Activated CD4-positive, alpha-beta T cell treated with anti-CD3 and anti-CD28 coated beads, Interleukin-2, amount 10 ng/mL, durations not matched to agents 7 days and 5 days (primary cell): ENCODE measurements around the gene CDC26. TPM values are rescaled to one million over a fixed set of nuclear protein-coding genes. Genes with fewer than 3 reads are reported as not detected.

Experiments used
- CTCF ChIA-PET: fragments of 350-600 bp; sonication (Branson Sonifier 250); formaldehyde crosslinking; loops from one replicate; lab custom pipeline; 2021; ENCODE audit warnings: antibody characterized with exemption; lab: Charles Lee
- POLR2A ChIA-PET: fragments of 350-600 bp; sonication (Branson Sonifier 250); formaldehyde crosslinking; loops from one replicate; lab custom pipeline; 2021; ENCODE audit warnings: antibody characterized with exemption; lab: Charles Lee
- DNase-seq: peaks from one replicate; pipeline ENCODE4 v3.0.0-alpha.2; 2020
- H3K27ac Mint-ChIP-seq: one replicate; pipeline ENCODE4 v1.8.0; 2021; ENCODE audit warnings: mild to moderate bottlenecking, moderate library complexity, mixed read lengths
- H3K27me3 Mint-ChIP-seq: one replicate; pipeline ENCODE4 v1.8.0; 2021; ENCODE audit warnings: mixed read lengths
- H3K36me3 Mint-ChIP-seq: one replicate; pipeline ENCODE4 v1.8.0; 2021; ENCODE audit warnings: low read depth, mixed read lengths
- H3K4me1 Mint-ChIP-seq: one replicate; pipeline ENCODE4 v1.8.0; 2021; ENCODE audit warnings: mixed read lengths
- H3K4me3 Mint-ChIP-seq: one replicate; pipeline ENCODE4 v1.8.0; 2021; ENCODE audit warnings: mild to moderate bottlenecking, moderate library complexity, mixed read lengths
- H3K9me3 Mint-ChIP-seq: one replicate; pipeline ENCODE4 v1.8.0; 2021; ENCODE audit warnings: mixed read lengths
- total RNA-seq, 2 experiments: library from RNA; stranded (reverse); gene quantifications; one replicate each; pipeline ENCODE4 v1.2.3, GENCODE V29; 2021

CDC26 gene
- total RNA-seq, result 10 to 100 TPM; 28.8 to 31.0 TPM

DNA sequence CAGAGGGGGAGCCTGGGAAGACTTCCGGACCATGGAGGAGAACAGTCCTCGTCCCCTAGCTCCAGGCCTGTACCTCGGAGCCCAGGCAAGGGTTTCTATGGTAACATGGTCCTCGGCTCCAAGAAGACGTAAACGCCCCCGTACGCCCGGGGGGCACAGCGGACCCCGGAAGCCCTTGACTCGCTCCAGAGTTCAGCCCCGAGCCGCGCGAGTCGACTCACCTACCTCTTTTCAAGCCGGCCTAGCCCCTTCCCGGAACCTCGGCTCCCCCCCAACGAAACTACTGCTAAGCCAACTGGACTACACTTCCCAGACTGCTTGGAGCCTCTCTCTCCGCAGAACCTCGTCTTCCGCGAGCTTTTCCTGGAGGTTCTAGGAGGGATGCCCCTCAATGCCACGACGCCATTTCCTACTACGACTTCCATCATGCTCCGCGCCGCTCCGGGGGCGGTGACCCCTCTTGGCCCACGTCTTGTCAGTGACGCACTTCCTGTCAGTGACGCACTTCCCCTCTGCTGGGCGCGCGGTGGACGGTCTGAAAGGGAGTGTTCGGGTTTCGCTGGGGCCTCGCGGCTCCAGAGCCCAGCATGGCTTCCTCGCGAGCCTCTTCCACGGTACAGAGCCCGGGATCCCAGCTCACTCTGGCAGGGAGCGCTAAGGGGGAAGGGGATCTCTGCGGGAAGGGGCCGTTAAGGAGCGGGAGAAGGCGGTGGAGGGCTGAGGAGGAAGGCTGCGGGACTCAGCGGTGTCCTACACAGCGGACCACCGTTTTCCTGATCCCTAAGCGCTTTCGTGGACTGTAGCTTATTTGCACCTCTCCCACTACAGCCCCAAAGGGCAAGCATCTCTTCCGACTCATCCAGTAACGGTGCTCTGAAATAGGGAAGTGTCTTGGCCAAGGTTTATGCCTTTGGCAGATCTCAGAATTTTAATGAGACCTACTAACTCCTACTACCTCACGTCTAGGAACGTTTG lies at the start of gene CDC26, which contains the start of gene PRPF4:
CDC26 (minus strand) TSS at position 416 of the 975 bp plus-strand sequence. CDS start 3,065 bp downstream, outside the sequence.
PRPF4 (plus strand) TSS at position 502 of the 975 bp plus-strand sequence; CDS start at position 588, 86 bp downstream.
- no peak within 1 kb of the TSS for H3K27ac Mint-ChIP-seq
- ChIA-PET CTCF (interaction anchor here (0.6 to 2.4 kb wide), 18 partner anchors 11 to 1644 kb away, joined by 3 to 11 read pairs (median 4); partner anchors contain the start of genes ALAD, BSPRY, C9orf43 and DNAJC25), POLR2A (interaction anchor here (0.6 kb wide), 2 partner anchors 22 to 130 kb away, joined by 3 to 6 read pairs; no protein-coding TSS in a partner anchor)
- peaks cover 36% of the 10 kb centered on the region for H3K36me3 Mint-ChIP-seq
- H3K4me3 Mint-ChIP-seq, result no peak within 1 kb of the TSS
- H3K4me1 Mint-ChIP-seq, result peaks cover 37% of the 10 kb centered on the region
- peak; percentile 97 for DNase-seq
- no peaks in the 10 kb centered on the region for H3K9me3 Mint-ChIP-seq
- no peaks in the 10 kb centered on the region for H3K27me3 Mint-ChIP-seq

DNA sequence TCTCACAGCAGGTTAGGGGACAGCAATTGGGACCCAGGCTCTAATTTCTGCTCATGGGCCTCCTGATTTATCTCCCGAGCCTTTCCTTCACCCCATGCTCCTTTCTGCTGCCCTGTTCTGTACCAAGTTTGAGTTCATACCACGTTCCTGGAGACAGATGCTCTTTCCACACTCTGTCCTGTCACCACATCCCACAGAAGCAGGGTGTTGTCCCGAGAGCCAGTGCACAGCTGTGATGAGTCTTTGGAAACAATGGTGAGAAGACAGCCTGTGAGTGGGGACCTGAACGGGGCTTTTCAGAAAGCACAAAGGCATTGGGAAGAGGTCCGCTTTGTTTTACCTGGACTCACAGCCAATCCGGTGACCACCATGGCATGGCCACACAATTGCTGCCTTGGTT lies 47.3 kb upstream of the CDC26 start:
- POLR2A ChIA-PET, result no interaction called here
- H3K4me3 Mint-ChIP-seq, result no peak overlapping the region
- H3K4me1 Mint-ChIP-seq, result no peaks in the 10 kb centered on the region
- CTCF ChIA-PET, result no interaction called here
- no peaks in the 10 kb centered on the region for H3K9me3 Mint-ChIP-seq
- H3K36me3 Mint-ChIP-seq, result no peaks in the 10 kb centered on the region
- DNase-seq, result no peak
- no peak overlapping the region for H3K27ac Mint-ChIP-seq
- no peaks in the 10 kb centered on the region for H3K27me3 Mint-ChIP-seq

DNA sequence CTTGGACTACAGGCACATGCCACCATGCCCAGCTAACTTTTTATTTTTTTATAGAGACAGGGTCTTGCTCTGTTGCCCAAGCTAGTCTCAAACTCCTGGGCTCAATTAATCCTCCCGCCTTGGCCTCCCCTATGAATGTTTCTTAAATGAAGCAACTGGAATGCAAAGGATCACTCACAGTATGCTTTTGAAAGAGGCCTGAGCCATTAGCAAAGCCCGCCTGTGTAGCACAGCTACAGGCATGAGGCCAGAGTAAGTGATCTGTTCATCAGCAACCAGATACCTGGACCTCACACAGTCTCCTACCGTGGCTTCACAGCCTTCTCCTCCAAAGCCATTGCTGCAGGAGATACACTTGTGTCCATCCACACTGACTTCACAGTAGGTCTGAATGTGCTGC lies 44.7 kb upstream of the CDC26 start:
- Mint-ChIP-seq H3K4me1 (no peaks in the 10 kb centered on the region), H3K27me3 (no peaks in the 10 kb centered on the region), H3K9me3 (no peaks in the 10 kb centered on the region), H3K36me3 (no peaks in the 10 kb centered on the region), H3K27ac (no peak overlapping the region), H3K4me3 (no peak overlapping the region)
- POLR2A ChIA-PET, result no interaction called here
- CTCF ChIA-PET, result interaction anchor here (0.6 to 1.4 kb wide), 2 partner anchors 16 to 272 kb away, joined by 3 to 4 read pairs; no protein-coding TSS in a partner anchor
- no peak for DNase-seq

DNA sequence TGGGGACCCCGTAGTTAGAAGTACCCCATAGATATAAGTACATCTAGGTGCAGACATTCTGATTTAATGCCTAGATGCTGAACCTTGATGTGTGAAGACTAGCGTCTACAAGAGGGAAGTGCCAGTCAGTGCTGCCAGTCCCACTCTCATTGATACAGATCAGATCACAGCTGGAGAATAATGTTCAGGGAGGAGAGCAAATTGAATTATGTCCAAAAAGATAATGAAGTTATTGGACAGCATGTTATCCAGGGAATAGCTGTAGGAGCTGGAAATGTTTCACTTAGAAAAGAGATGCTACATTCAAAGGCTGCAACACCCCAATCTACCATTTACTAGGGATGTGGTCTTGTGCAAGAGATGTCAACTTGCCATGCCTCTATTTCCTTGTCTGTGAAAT lies 43.7 kb upstream of the CDC26 start:
- Mint-ChIP-seq H3K27ac (no peak overlapping the region), H3K36me3 (no peaks in the 10 kb centered on the region), H3K27me3 (no peaks in the 10 kb centered on the region), H3K4me3 (no peak overlapping the region), H3K4me1 (no peaks in the 10 kb centered on the region), H3K9me3 (no peaks in the 10 kb centered on the region)
- ChIA-PET CTCF (interaction anchor here (0.5 to 0.8 kb wide), 2 partner anchors 83 to 1796 kb away, joined by 3 read pairs; no protein-coding TSS in a partner anchor), POLR2A (no interaction called here)
- DNase-seq, result no peak

DNA sequence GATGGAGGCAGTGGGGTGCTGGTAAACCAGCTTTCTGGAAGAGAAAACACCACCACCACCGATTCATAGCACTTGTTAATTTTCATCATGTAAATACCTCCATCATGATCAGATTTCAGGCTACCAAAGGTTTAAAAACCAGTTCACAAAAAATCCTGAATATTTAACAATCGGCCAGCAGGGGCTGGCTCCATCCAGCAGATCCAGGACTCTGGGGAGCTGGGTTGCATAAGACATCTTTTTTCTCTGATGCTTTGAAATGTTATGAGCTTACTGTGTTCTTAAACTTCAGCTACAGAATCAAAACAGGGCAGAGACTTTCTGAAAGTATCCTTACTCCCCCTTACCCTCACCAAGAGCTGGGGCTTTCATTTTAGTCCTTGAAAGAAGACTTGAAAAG lies 42.4 kb upstream of the CDC26 start:
- Mint-ChIP-seq H3K36me3 (no peaks in the 10 kb centered on the region), H3K4me1 (no peaks in the 10 kb centered on the region), H3K4me3 (no peak overlapping the region), H3K27ac (no peak overlapping the region), H3K27me3 (no peaks in the 10 kb centered on the region), H3K9me3 (no peaks in the 10 kb centered on the region)
- DNase-seq, result no peak
- POLR2A ChIA-PET, result no interaction called here
- CTCF ChIA-PET, result interaction anchor here (0.7 to 1.5 kb wide), 4 partner anchors 14 to 84 kb away, joined by 3 to 4 read pairs (median 3); partner anchors contain the start of genes ALAD and WDR31

DNA sequence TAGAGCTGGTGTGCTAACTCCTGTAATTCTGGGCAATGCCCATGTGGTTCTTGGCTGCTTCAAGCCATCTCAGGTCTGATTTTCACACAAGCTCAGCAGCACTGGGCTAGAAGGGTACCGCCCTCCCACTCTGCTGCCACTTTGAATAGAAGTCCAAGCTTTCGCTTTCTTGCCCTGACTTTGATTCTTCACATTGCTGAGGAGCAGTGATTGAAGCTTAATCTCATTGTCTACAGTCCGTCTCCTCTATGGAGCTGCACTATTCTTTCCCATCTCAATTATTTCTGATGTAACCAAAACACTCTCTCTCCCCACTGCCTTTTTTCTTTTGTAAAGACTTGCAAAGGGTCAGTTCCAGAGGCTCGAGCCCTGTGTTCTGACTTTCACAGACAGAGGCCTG lies 40.7 kb upstream of the CDC26 start:
- Mint-ChIP-seq H3K4me3 (no peak overlapping the region), H3K9me3 (no peaks in the 10 kb centered on the region), H3K27ac (no peak overlapping the region), H3K36me3 (no peaks in the 10 kb centered on the region), H3K27me3 (no peaks in the 10 kb centered on the region), H3K4me1 (no peaks in the 10 kb centered on the region)
- no peak for DNase-seq
- CTCF ChIA-PET, result interaction anchor here (0.6 kb wide), 1 partner anchor 19 kb away, joined by 3 read pairs; no protein-coding TSS in a partner anchor
- POLR2A ChIA-PET, result no interaction called here

DNA sequence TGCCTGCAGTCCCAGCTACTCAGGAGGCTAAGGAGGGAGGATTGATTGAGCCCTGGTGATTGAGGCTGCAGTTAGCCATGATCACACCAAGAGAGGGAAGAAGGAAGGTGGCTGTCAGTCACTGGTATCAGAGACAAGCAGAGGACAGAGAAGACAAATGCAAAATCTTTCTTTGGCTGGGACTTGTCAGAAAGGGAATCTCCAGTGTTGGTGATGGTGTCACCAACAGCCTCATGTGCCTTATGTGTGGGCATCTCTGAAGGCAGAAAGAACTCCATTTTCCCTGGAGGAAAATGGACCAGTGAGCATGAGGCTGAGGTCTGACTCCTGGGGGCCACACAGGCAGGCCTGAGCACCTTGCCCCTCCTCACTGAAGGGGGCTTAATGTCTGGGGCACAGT lies 39.9 kb upstream of the CDC26 start:
- Mint-ChIP-seq H3K27ac (no peak overlapping the region), H3K27me3 (no peaks in the 10 kb centered on the region), H3K4me3 (no peak overlapping the region), H3K36me3 (no peaks in the 10 kb centered on the region), H3K4me1 (no peaks in the 10 kb centered on the region), H3K9me3 (no peaks in the 10 kb centered on the region)
- CTCF ChIA-PET, result interaction anchor here (1.2 to 1.5 kb wide), 2 partner anchors 14 to 19 kb away, joined by 3 to 5 read pairs; no protein-coding TSS in a partner anchor
- POLR2A ChIA-PET, result no interaction called here
- DNase-seq, result no peak

DNA sequence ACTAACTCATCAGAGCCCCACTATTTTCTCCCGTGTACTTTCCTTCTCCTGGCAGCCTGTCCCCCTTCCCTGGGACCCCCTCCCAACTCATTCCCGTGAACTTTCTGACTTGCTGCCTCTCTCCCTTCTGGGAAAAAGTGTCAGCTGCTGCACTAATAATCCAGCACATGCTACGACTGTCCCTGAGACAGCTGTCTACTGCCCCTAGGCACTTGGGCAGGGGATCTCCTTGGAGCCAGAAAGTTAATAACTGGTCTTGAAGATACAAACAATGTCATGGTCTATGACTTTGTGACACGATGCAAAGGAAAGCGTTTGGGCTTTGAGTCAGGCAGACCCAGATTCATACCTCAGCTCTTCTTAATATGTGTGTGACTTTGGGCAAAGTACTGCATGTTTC lies 37.9 kb upstream of the CDC26 start:
- POLR2A ChIA-PET, result interaction anchor here (0.6 kb wide), 1 partner anchor 100 kb away, joined by 3 read pairs; no protein-coding TSS in a partner anchor
- no peak for DNase-seq
- Mint-ChIP-seq H3K4me1 (no peaks in the 10 kb centered on the region), H3K4me3 (no peak overlapping the region), H3K27me3 (no peaks in the 10 kb centered on the region), H3K27ac (no peak overlapping the region), H3K9me3 (no peaks in the 10 kb centered on the region), H3K36me3 (no peaks in the 10 kb centered on the region)
- CTCF ChIA-PET, result interaction anchor here (1.2 kb wide), 1 partner anchor 344 kb away, joined by 4 read pairs; no protein-coding TSS in a partner anchor

DNA sequence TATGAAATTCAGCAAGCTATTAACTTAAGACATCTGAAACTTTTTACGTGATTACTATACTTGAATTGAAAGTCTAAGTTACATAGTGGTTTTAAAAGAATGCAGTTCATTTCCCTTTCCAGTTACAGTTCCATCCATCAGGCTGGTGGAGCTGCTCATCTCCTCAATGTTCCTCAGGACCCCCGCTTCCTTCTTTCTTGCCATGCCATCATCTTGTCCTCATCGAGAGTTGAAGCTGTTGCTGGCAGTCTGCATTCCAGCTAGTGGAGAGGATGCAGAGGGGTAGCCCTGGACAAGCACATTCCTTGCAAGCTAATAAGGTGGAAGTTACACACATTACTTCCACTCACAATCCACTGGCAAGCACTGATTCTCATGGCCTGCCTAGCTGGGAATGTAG lies 36.6 kb upstream of the CDC26 start:
- Mint-ChIP-seq H3K4me3 (no peak overlapping the region), H3K27me3 (no peaks in the 10 kb centered on the region), H3K27ac (no peak overlapping the region), H3K4me1 (no peaks in the 10 kb centered on the region), H3K9me3 (no peaks in the 10 kb centered on the region), H3K36me3 (no peaks in the 10 kb centered on the region)
- DNase-seq, result no peak
- ChIA-PET POLR2A (no interaction called here), CTCF (interaction anchor here (0.5 to 1.5 kb wide), 2 partner anchors 16 to 1453 kb away, joined by 3 read pairs; no protein-coding TSS in a partner anchor)

DNA sequence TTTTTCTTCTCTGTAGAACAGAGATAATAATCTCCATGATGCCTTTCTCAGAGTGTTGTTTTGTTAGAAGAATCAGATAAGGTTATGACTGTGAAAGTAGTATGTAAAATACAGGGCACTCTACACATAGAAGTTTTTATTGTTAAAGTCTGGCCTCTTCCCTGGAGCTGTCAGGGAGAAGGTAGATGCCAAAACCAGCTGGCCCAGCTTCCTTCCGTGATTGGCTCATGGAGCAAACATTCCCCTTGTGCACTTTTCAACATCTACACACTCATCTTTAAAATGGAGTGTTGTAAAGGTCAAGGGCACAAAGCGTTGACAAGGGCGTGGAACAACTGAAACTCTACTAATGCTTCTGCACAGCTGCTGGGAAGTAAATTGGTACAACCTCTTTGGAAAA lies 35.2 kb upstream of the CDC26 start:
- ChIA-PET CTCF (interaction anchor here (1.0 to 1.5 kb wide), 2 partner anchors 17 to 90 kb away, joined by 3 to 5 read pairs; partner anchors contain the start of gene ALAD), POLR2A (no interaction called here)
- no peaks in the 10 kb centered on the region for H3K9me3 Mint-ChIP-seq
- H3K36me3 Mint-ChIP-seq, result no peaks in the 10 kb centered on the region
- no peak overlapping the region for H3K4me3 Mint-ChIP-seq
- H3K27me3 Mint-ChIP-seq, result no peaks in the 10 kb centered on the region
- H3K4me1 Mint-ChIP-seq, result no peaks in the 10 kb centered on the region
- no peak for DNase-seq
- H3K27ac Mint-ChIP-seq, result no peak overlapping the region

DNA sequence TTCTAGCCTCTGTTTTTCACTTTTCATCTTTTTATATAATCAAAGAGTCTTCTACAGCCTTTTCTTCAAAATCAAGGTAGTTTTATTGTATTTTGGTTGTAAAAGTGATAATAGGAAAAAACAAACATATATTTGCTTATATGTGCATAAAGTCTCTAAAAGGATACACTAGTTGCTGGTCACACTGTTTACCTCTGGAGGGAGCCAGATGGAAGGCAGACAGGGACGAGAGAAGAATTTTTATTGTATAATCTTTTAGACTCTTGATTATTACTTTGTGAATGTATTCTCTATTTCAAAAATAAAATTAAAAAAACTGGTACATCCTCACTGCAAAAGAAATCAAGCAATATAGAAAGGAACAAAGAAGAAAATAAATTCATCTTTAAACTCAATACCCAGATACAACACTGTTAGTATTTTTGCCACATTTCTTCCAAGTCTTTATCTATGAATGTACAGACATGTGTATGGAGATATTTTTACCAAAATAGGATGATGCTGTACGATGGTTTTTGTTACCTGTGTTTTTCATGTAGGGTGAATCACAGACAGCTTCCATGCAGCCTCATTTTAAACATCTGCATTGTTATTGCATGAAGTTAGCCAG lies 33.9 kb upstream of the CDC26 start:
- no peak overlapping the region for H3K4me3 Mint-ChIP-seq
- no peaks in the 10 kb centered on the region for H3K9me3 Mint-ChIP-seq
- peak; percentile 50 for DNase-seq
- no peak overlapping the region for H3K27ac Mint-ChIP-seq
- H3K4me1 Mint-ChIP-seq, result no peaks in the 10 kb centered on the region
- CTCF ChIA-PET, result interaction anchor here (0.6 to 1.5 kb wide), 3 partner anchors 18 to 92 kb away, joined by 3 to 5 read pairs (median 4); partner anchors contain the start of gene ALAD
- no peaks in the 10 kb centered on the region for H3K27me3 Mint-ChIP-seq
- POLR2A ChIA-PET, result no interaction called here
- no peaks in the 10 kb centered on the region for H3K36me3 Mint-ChIP-seq

DNA sequence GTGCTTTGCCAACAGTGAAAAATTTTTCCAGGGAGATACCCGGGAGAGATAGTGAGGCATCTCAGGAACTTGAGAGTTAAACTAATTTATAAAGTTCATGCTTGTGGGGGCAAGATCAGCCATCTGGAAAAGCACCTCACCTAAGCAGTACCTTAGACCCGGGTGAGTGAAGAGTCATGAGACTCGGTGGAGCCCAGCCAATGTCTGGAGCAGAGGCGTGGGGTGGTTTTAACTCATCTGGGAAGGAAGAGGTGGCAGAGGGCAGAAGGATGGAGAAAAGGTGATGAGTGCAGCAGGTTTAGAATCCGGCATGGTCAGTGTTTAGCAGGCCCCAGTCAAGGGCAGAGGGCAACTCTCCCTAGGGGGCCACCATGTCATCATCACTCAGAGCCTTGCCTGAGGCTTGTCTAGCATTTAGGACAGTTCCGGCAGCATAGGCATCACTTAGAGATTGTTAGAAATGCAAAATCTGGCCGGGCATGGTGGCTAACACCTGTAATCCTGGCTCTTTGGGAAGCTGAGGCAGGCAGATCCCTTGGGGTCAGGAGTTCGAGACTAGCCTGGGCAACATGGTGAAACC lies 32.1 kb upstream of the CDC26 start:
- Mint-ChIP-seq H3K4me3 (no peak overlapping the region), H3K36me3 (no peaks in the 10 kb centered on the region), H3K27ac (no peak overlapping the region), H3K27me3 (no peaks in the 10 kb centered on the region), H3K4me1 (no peaks in the 10 kb centered on the region), H3K9me3 (no peaks in the 10 kb centered on the region)
- DNase-seq, result no peak
- ChIA-PET POLR2A (no interaction called here), CTCF (interaction anchor here (1.0 kb wide), 1 partner anchor 98 kb away, joined by 3 read pairs; no protein-coding TSS in a partner anchor)
